ENCODE measurements around the gene STX10. TPM values are rescaled to one million over a fixed set of nuclear protein-coding genes. Genes with fewer than 3 reads are reported as not detected.
A peak's percentile ranks its signal among the peaks of the same experiment; 100 is the strongest.

STX10 gene
- total and polyA plus RNA-seq, 9 of the 15 experiments (the other 6 are each of a cell fraction or from before 2014, with no cell fraction given): 0.51 to 66.3 (median 31.0) TPM

GRCh38 chr19:13153569-13154240 is 3.5 kb upstream of the STX10 start (continued):
- TF ChIP-seq, protein P1, sequence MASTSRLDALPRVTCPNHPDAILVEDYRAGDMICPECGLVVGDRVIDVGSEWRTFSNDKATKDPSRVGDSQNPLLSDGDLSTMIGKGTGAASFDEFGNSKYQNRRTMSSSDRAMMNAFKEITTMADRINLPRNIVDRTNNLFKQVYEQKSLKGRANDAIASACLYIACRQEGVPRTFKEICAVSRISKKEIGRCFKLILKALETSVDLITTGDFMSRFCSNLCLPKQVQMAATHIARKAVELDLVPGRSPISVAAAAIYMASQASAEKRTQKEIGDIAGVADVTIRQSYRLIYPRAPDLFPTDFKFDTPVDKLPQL (IDR thresholded peaks at IDR 0.05; ENCODE audit: extremely low read depth, insufficient read length): no peak
- TF ChIP-seq CHCHD3 (CRISPR knock-in tag; IDR thresholded peaks at IDR 0.05) (no peak), ELF2 (CRISPR knock-in tag; IDR thresholded peaks at IDR 0.05) (no peak), GTF2E2 (tag; IDR thresholded peaks at IDR 0.05) (no peak), ZNF518B (CRISPR knock-in tag; IDR thresholded peaks at IDR 0.05) (no peak), MTF1 (CRISPR knock-in tag; IDR thresholded peaks at IDR 0.05; ENCODE audit: borderline replicate concordance) (no peak), ZNF197 (CRISPR knock-in tag; IDR thresholded peaks at IDR 0.05; ENCODE audit: low read depth) (no peak), MYC (IDR thresholded peaks at IDR 0.05; ENCODE audit: low read depth, low read length) (peak; percentile 19; the same call in 1 of the 2 replicates), MYC (CRISPR knock-in tag; IDR thresholded peaks at IDR 0.05; ENCODE audit: borderline replicate concordance, low read depth) (no peak; the same call in 1 of the 2 replicates), WHSC1 (IDR thresholded peaks at IDR 0.05; ENCODE audit: low read length) (no peak), NCOA4 (IDR thresholded peaks at IDR 0.05; ENCODE audit: partially characterized antibody) (no peak), PBX2 (CRISPR knock-in tag; IDR thresholded peaks at IDR 0.05; ENCODE audit: low read depth) (no peak), PBX2 (tag; conservative IDR thresholded peaks at IDR 0.05; ENCODE audit: low read depth) (no peak), NFRKB (IDR thresholded peaks at IDR 0.05; ENCODE audit: low read depth) (no peak), NFE2 (IDR thresholded peaks at IDR 0.05; ENCODE audit: low read depth) (no peak), ZEB2 (IDR thresholded peaks at IDR 0.05) (no peak), E2F3 (CRISPR knock-in tag; IDR thresholded peaks at IDR 0.05) (no peak)
- TF ChIP-seq, protein P2, sequence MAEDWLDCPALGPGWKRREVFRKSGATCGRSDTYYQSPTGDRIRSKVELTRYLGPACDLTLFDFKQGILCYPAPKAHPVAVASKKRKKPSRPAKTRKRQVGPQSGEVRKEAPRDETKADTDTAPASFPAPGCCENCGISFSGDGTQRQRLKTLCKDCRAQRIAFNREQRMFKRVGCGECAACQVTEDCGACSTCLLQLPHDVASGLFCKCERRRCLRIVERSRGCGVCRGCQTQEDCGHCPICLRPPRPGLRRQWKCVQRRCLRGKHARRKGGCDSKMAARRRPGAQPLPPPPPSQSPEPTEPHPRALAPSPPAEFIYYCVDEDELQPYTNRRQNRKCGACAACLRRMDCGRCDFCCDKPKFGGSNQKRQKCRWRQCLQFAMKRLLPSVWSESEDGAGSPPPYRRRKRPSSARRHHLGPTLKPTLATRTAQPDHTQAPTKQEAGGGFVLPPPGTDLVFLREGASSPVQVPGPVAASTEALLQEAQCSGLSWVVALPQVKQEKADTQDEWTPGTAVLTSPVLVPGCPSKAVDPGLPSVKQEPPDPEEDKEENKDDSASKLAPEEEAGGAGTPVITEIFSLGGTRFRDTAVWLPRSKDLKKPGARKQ (CRISPR knock-in tag; IDR thresholded peaks at IDR 0.05): no peak
- TF ChIP-seq, protein P3, sequence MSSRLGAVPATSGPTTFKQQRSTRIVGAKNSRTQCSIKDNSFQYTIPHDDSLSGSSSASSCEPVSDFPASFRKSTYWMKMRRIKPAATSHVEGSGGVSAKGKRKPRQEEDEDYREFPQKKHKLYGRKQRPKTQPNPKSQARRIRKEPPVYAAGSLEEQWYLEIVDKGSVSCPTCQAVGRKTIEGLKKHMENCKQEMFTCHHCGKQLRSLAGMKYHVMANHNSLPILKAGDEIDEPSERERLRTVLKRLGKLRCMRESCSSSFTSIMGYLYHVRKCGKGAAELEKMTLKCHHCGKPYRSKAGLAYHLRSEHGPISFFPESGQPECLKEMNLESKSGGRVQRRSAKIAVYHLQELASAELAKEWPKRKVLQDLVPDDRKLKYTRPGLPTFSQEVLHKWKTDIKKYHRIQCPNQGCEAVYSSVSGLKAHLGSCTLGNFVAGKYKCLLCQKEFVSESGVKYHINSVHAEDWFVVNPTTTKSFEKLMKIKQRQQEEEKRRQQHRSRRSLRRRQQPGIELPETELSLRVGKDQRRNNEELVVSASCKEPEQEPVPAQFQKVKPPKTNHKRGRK (tag; IDR thresholded peaks at IDR 0.05): no peak

Measured in K562 (cell line).